Activated CD4-positive, alpha-beta memory T cell treated with anti-CD3 and anti-CD28 coated beads for 36 hours (primary cell): Measurements from ENCODE around the gene SRPK2. TPM values are rescaled to one million over a fixed set of nuclear protein-coding genes. Genes with fewer than 3 reads are reported as not detected.

Experiments used
- CTCF ChIA-PET: fragments of 350-600 bp; sonication (Branson Sonifier 250); formaldehyde crosslinking; loops from one replicate; lab custom pipeline; 2021; ENCODE audit warnings: antibody characterized with exemption, inconsistent platforms; lab: Charles Lee
- POLR2A ChIA-PET: fragments of 350-600 bp; sonication (Branson Sonifier 250); formaldehyde crosslinking; loops from one replicate; lab custom pipeline; 2021; ENCODE audit warnings: antibody characterized with exemption; lab: Charles Lee
- DNase-seq: peaks from one replicate; pipeline ENCODE4 v3.0.0-alpha.2; 2020
- H3K27ac Mint-ChIP-seq: one replicate; pipeline ENCODE4 v1.8.0; 2021; ENCODE audit warnings: mixed read lengths
- H3K27me3 Mint-ChIP-seq: one replicate; pipeline ENCODE4 v1.8.0; 2021; ENCODE audit warnings: mixed read lengths
- H3K36me3 Mint-ChIP-seq: one replicate; pipeline ENCODE4 v1.8.0; 2021; ENCODE audit warnings: mixed read lengths
- H3K4me1 Mint-ChIP-seq: one replicate; pipeline ENCODE4 v1.8.0; 2021; ENCODE audit warnings: low read depth, mixed read lengths
- H3K4me3 Mint-ChIP-seq: one replicate; pipeline ENCODE4 v1.8.0; 2021; ENCODE audit warnings: mild to moderate bottlenecking, mixed read lengths
- H3K9me3 Mint-ChIP-seq: one replicate; pipeline ENCODE4 v1.8.0; 2021; ENCODE audit warnings: mixed read lengths
- intact Hi-C: fragments of 100-400 bp; cut with micrococcal nuclease; formaldehyde crosslinking; loops from one replicate; pipeline ENCODE4 v1.15.1; 2023
- total RNA-seq, 2 experiments: library from RNA; stranded (reverse); gene quantifications; one replicate each; pipeline ENCODE4 v1.2.3, GENCODE V29; 2021

Gene SRPK2
- total RNA-seq, 2 experiments from 2014 or later = 39.1 to 40.6 TPM

DNA sequence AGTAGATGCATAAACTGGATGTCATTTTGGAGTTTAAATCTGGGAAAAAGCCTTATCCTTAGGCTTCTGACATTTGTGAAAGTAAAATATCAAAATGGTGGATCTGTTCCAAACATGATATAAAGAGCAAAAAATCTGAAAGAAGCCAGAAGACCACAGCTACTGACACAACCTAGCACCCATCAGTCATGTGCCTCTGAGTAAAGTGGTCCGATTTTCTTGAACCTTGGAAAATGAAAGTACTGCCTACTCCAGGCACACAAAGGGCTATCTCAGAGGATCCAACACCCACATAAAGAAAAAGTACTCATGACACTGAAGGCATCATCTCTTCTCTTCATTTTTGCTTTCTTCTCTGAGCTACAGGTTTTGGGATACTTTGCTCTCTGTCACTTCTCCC lies 224.0 kb downstream of the SRPK2 start:
- Mint-ChIP-seq H3K4me1 (no peaks in the 10 kb centered on the region), H3K9me3 (no peaks in the 10 kb centered on the region), H3K27me3 (no peaks in the 10 kb centered on the region), H3K27ac (no peak overlapping the region), H3K4me3 (no peak overlapping the region), H3K36me3 (peaks cover 43% of the 10 kb centered on the region)
- DNase-seq = no peak
- intact Hi-C loops = no loop called here
- ChIA-PET POLR2A (interaction anchor here (1.0 kb wide), 1 partner anchor 50 kb away, joined by 4 read pairs; no protein-coding TSS in a partner anchor), CTCF (interaction anchor here (0.6 kb wide), 1 partner anchor 172 kb away, joined by 3 read pairs; no protein-coding TSS in a partner anchor)

DNA sequence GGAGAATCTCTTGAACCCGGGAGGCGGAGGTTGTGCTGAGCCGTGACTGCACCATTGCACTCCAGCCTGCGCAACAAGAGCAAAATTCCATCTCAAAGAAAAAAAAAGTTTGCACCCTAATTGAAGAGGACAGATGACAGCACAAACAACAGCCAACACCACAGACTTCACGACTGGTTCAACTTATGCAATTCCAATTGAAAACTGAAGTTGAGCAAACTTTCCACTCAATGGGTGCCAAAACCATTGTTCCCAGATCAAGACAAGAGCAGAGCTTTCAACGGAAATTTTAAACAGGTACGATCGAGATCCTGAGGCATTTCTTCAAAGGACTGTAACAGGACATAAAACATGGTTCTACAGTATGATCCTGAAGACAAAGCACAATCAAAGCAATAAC lies 225.0 kb downstream of the SRPK2 start:
- intact Hi-C loops = no loop called here
- H3K9me3 Mint-ChIP-seq = no peaks in the 10 kb centered on the region
- H3K27ac Mint-ChIP-seq = no peak overlapping the region
- no peak overlapping the region for H3K4me3 Mint-ChIP-seq
- H3K4me1 Mint-ChIP-seq = no peaks in the 10 kb centered on the region
- CTCF ChIA-PET = no interaction called here
- POLR2A ChIA-PET = interaction anchor here (1.0 kb wide), 1 partner anchor 51 kb away, joined by 4 read pairs; no protein-coding TSS in a partner anchor
- H3K27me3 Mint-ChIP-seq = no peaks in the 10 kb centered on the region
- DNase-seq = no peak
- peaks cover 43% of the 10 kb centered on the region for H3K36me3 Mint-ChIP-seq

DNA sequence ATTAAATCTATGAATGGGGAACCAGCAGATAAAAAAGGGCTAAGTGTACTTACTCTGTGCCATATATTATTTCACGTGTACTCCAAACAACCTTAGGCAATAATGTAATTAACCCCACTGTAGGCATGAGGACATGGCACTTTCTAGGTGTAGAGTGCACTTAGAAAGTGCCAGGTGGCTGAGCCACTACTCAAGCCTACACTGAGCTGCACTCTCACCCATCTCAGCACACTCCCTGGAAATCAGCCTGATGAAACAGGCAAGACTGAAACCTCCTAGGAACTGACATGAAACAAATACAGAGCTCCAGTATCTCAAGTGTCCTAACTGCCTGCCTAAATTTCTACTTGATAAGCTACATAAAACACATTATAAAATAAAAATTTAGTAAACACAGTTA lies 227.4 kb downstream of the SRPK2 start:
- POLR2A ChIA-PET = no interaction called here
- H3K4me1 Mint-ChIP-seq = peaks cover 10% of the 10 kb centered on the region
- H3K4me3 Mint-ChIP-seq = no peak overlapping the region
- CTCF ChIA-PET = interaction anchor here (1.5 kb wide), 1 partner anchor 8 kb away, joined by 3 read pairs; no protein-coding TSS in a partner anchor
- intact Hi-C loops = no loop called here
- peaks cover 27% of the 10 kb centered on the region for H3K36me3 Mint-ChIP-seq
- H3K9me3 Mint-ChIP-seq = no peaks in the 10 kb centered on the region
- DNase-seq = no peak
- no peaks in the 10 kb centered on the region for H3K27me3 Mint-ChIP-seq
- no peak overlapping the region for H3K27ac Mint-ChIP-seq

DNA sequence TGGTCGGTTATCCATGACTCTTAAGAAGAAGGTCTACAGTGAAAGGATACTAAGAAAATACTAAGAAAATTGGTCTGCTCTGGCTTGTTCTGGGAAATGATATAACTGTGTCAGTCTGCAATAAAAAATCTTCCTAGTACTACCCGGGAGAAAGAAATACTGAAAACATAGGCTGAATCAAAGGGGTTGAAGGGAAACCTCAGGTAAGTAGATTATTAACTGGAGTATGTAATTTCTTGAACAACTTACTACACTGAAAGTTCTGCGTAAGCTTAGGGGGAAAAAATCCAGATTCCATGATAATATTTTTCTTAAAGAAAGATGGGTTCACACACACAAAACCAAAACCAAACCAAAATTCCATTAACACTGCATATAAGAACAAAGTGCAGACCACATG lies 231.4 kb downstream of the SRPK2 start:
- intact Hi-C loops = no loop called here
- Mint-ChIP-seq H3K27ac (peak overlapping the region; percentile 0), H3K36me3 (peaks cover 5% of the 10 kb centered on the region), H3K9me3 (no peaks in the 10 kb centered on the region), H3K4me1 (peaks cover 20% of the 10 kb centered on the region), H3K27me3 (no peaks in the 10 kb centered on the region), H3K4me3 (no peak overlapping the region)
- ChIA-PET CTCF (no interaction called here), POLR2A (interaction anchor here (0.6 kb wide), 2 partner anchors 91 to 166 kb away, joined by 3 to 5 read pairs; no protein-coding TSS in a partner anchor)
- no peak for DNase-seq

DNA sequence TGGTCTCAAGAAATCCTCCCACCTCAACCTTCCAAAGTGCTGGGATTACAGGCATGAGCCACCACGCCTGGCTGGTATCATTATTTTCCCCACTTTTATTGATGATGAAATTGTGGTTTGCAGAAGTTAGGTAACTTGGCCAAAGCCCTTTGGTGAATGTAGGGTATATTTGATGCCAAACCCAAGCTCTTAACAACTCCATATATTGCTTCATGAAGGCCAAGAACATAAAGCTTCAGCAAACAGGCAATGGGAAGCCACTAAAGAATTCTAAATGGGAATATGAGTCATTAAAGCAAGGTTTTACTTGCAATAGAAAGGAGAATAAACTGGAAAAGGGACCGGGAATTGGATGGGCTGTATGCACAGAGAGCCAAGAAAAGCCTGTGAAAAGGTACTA lies 232.0 kb downstream of the SRPK2 start:
- peaks cover 5% of the 10 kb centered on the region for H3K36me3 Mint-ChIP-seq

DNA sequence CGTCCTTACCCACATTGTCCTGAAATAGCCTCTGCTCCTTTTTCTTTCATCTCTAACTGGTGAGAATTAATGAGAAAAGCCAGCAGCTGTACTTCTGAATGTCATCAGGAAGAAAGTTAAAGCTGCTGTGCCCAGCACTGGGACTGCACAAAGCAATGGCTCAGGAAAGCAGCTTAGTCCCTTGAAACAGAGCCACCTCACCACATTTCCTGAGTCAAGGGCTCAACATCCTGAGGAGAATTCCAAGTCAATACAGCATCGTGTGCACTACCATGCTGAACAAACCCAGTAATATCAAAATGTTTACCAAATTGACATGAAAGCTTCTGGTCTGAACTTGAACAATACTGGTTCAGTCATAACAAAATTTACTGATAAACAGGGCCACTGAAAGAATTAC lies 234.6 kb downstream of the SRPK2 start:
- H3K27me3 Mint-ChIP-seq = no peaks in the 10 kb centered on the region
- H3K9me3 Mint-ChIP-seq = no peaks in the 10 kb centered on the region
- peaks cover 4% of the 10 kb centered on the region for H3K36me3 Mint-ChIP-seq
- CTCF ChIA-PET = interaction anchor here (1.0 to 1.8 kb wide), 3 partner anchors 173 to 436 kb away, joined by 3 to 9 read pairs (median 5); no protein-coding TSS in a partner anchor
- no peak for DNase-seq
- POLR2A ChIA-PET = interaction anchor here (0.5 kb wide), 1 partner anchor 20 kb away, joined by 3 read pairs; no protein-coding TSS in a partner anchor
- no peak overlapping the region for H3K4me3 Mint-ChIP-seq
- intact Hi-C loops = loop anchor here (5.0 kb wide), 2 partner anchors 183 to 433 kb away; no protein-coding TSS in a partner anchor
- peaks cover 36% of the 10 kb centered on the region for H3K4me1 Mint-ChIP-seq
- H3K27ac Mint-ChIP-seq = no peak overlapping the region

More for the DNA sequence above, 232.0 kb downstream of the SRPK2 start:
- DNase-seq = no peak
- Mint-ChIP-seq H3K4me3 (no peak overlapping the region), H3K4me1 (peaks cover 20% of the 10 kb centered on the region), H3K9me3 (no peaks in the 10 kb centered on the region), H3K27ac (no peak overlapping the region), H3K27me3 (no peaks in the 10 kb centered on the region)
- CTCF ChIA-PET = no interaction called here
- POLR2A ChIA-PET = interaction anchor here (0.6 kb wide), 1 partner anchor 90 kb away, joined by 5 read pairs; no protein-coding TSS in a partner anchor
- intact Hi-C loops = no loop called here

DNA sequence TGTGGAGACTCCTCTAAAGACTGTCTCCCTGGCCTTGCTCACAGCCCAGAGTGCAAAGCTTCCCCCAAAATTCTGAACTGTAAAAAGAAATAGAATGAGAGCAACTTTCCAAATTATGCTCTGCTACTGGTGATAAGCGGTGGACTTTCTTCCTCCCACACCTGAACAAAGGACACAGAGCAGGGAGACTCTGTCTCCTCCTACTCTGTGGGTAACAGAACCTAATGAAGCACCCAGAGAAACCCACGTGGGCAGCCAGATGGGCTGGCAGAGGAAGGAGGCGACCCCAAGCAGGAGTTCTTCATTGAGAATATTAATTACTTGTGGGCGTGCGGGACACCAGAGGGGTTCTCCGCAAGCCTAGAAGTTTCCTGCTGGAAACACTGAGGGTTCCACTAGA lies 235.2 kb downstream of the SRPK2 start:
- Mint-ChIP-seq H3K4me3 (no peak overlapping the region), H3K36me3 (peaks cover 2% of the 10 kb centered on the region), H3K27me3 (no peaks in the 10 kb centered on the region), H3K27ac (no peak overlapping the region), H3K9me3 (no peaks in the 10 kb centered on the region), H3K4me1 (peaks cover 36% of the 10 kb centered on the region)
- ChIA-PET CTCF (interaction anchor here (0.6 to 1.8 kb wide), 14 partner anchors 10 to 436 kb away, joined by 3 to 9 read pairs (median 3); no protein-coding TSS in a partner anchor), POLR2A (interaction anchor here (0.5 kb wide), 2 partner anchors 19 to 435 kb away, joined by 3 read pairs; no protein-coding TSS in a partner anchor)
- no peak for DNase-seq
- intact Hi-C loops = loop anchor here (1.0 to 5.0 kb wide), 3 partner anchors 184 to 434 kb away; no protein-coding TSS in a partner anchor

DNA sequence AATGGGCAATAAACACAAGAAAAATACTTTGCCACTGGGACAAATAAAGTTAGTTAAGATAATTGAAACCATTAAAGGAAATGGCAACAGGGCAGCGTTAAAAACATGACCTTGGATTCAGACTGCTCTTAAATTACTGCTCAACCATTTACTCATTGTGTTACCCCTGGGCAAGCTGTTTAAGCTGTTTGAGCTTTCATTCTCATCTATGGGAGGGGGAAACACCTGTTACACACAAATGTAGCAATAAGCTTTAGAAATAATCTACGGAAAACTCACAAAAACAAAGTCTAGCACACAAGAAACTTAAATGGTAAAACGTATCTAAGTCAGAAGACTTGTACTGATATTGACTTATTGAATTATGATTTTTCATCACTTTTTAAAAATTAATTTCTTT lies 237.6 kb downstream of the SRPK2 start:
- Mint-ChIP-seq H3K27ac (no peak overlapping the region), H3K4me1 (peaks cover 26% of the 10 kb centered on the region), H3K27me3 (no peaks in the 10 kb centered on the region), H3K4me3 (no peak overlapping the region), H3K36me3 (peaks cover 2% of the 10 kb centered on the region), H3K9me3 (no peaks in the 10 kb centered on the region)
- intact Hi-C loops = loop anchor here (5.0 kb wide), 2 partner anchors 186 to 436 kb away; no protein-coding TSS in a partner anchor
- CTCF ChIA-PET = no interaction called here
- POLR2A ChIA-PET = no interaction called here
- DNase-seq = no peak

DNA sequence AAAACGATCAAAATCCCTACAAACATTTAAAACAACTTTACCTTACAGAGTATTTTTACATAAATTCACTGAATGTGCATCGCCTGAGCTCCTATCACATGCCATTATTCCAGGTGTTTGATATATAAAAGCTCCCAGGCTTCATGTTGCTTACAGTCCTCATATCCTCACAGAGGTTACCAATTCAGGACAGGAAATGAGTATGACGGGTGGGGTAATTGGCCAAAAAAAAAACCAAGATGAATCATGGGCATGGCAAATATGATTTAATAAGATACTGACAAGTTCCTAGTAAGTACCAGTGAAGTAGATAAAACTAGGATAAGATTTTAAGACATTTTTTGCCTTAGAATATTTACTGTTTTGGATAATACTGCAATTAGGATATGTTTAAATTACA lies 238.9 kb downstream of the SRPK2 start:
- Mint-ChIP-seq H3K36me3 (peaks cover 3% of the 10 kb centered on the region), H3K4me1 (peaks cover 26% of the 10 kb centered on the region), H3K9me3 (no peaks in the 10 kb centered on the region), H3K4me3 (no peak overlapping the region), H3K27ac (peak overlapping the region; percentile 14), H3K27me3 (no peaks in the 10 kb centered on the region)
- ChIA-PET POLR2A (no interaction called here), CTCF (no interaction called here)
- intact Hi-C loops = loop anchor here (5.0 kb wide), 2 partner anchors 187 to 437 kb away; no protein-coding TSS in a partner anchor
- no peak for DNase-seq

DNA sequence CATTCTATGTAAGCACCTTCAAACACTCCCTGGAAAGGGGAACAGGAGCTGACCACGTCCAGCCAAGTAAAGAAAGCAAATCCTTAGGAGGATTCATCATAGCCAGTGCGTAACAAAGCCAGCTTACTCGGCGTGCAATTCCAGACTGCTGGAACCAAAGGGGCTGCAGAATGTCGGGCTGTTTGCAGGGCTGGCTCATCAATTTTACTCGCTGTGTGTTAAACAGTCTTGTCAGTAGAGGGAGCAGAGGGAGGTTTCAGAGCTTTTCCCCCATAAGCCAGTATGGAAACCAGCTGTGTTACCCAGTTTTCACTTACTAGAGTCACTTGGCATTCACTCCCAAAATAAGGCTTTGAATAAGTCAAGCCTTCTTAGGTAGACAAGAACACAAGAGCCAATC lies 247.7 kb downstream of the SRPK2 start:
- H3K4me1 Mint-ChIP-seq = peaks cover 6% of the 10 kb centered on the region
- no peak overlapping the region for H3K4me3 Mint-ChIP-seq
- CTCF ChIA-PET = interaction anchor here (0.6 to 0.9 kb wide), 4 partner anchors 11 to 1406 kb away, joined by 3 to 4 read pairs (median 3); no protein-coding TSS in a partner anchor
- POLR2A ChIA-PET = interaction anchor here (0.7 kb wide), 1 partner anchor 220 kb away, joined by 3 read pairs; no protein-coding TSS in a partner anchor
- no peak for DNase-seq
- H3K9me3 Mint-ChIP-seq = no peaks in the 10 kb centered on the region
- no peak overlapping the region for H3K27ac Mint-ChIP-seq
- no peaks in the 10 kb centered on the region for H3K27me3 Mint-ChIP-seq
- intact Hi-C loops = no loop called here
- peaks cover 22% of the 10 kb centered on the region for H3K36me3 Mint-ChIP-seq

DNA sequence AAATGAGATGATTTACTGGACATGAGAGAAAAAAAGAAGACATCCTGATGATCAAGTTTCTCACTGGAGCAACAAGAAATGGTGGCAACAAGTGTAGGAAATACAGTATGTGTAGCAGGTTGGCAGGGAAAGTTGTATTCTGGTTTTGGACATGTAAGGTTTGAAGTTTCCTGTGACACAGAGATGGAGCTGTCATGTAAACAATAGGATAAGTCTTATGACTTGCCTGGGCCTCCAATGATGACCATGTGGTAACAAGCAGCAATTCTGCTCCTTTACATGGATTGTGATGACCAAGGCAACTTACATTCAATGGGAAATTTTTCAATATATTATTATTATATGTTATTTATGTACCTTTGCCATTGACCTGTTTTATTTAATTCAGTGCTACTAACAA lies 249.3 kb downstream of the SRPK2 start:
- H3K36me3 Mint-ChIP-seq = peaks cover 21% of the 10 kb centered on the region
- no peak for DNase-seq
- no peak overlapping the region for H3K4me3 Mint-ChIP-seq
- H3K9me3 Mint-ChIP-seq = no peaks in the 10 kb centered on the region
- H3K27me3 Mint-ChIP-seq = no peaks in the 10 kb centered on the region
- H3K27ac Mint-ChIP-seq = no peak overlapping the region
- peaks cover 7% of the 10 kb centered on the region for H3K4me1 Mint-ChIP-seq
- ChIA-PET POLR2A (no interaction called here), CTCF (interaction anchor here (0.6 to 1.0 kb wide), 2 partner anchors 14 to 18 kb away, joined by 3 to 5 read pairs; no protein-coding TSS in a partner anchor)
- intact Hi-C loops = no loop called here

DNA sequence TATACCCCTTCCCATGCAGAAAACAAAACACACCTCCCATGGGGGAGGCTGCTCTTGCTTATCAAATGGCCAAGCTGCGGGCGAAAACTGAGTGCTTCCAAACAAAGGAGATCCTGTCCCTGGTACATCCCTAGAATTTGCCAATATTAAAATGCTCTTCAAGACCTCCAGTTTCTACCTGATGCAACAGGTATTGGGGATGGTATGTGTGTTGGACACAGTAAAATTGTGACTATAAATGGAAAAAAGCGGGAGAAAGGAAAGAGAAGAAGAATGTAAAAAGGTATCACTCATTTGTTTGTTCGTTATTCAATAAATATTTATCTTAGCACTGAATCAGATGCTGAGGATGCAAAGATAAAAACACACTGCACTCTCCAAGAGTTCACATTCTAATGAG lies 250.8 kb downstream of the SRPK2 start:
- H3K27ac Mint-ChIP-seq = no peak overlapping the region

More for the DNA sequence above, 250.8 kb downstream of the SRPK2 start:
- POLR2A ChIA-PET = no interaction called here
- Mint-ChIP-seq H3K36me3 (peaks cover 16% of the 10 kb centered on the region), H3K9me3 (no peaks in the 10 kb centered on the region), H3K4me3 (no peak overlapping the region), H3K4me1 (peaks cover 7% of the 10 kb centered on the region), H3K27me3 (no peaks in the 10 kb centered on the region)
- intact Hi-C loops = no loop called here
- DNase-seq = no peak
- CTCF ChIA-PET = no interaction called here
